Iris pigment epithelial cell (primary cell): ENCODE data around the gene CP.
A peak's percentile ranks its signal among the peaks of the same experiment; 100 is the strongest.
"Not testable (repeated sequence)": the region's sequence is repeated elsewhere in the genome, so short reads cannot be mapped to it uniquely, and the experiment has no call there.

ENCODE experiments used
- DNase-seq: peaks from one replicate; pipeline ENCODE4 v3.0.0-alpha.2; 2011; ENCODE audit warnings: low read depth

CP gene

DNA sequence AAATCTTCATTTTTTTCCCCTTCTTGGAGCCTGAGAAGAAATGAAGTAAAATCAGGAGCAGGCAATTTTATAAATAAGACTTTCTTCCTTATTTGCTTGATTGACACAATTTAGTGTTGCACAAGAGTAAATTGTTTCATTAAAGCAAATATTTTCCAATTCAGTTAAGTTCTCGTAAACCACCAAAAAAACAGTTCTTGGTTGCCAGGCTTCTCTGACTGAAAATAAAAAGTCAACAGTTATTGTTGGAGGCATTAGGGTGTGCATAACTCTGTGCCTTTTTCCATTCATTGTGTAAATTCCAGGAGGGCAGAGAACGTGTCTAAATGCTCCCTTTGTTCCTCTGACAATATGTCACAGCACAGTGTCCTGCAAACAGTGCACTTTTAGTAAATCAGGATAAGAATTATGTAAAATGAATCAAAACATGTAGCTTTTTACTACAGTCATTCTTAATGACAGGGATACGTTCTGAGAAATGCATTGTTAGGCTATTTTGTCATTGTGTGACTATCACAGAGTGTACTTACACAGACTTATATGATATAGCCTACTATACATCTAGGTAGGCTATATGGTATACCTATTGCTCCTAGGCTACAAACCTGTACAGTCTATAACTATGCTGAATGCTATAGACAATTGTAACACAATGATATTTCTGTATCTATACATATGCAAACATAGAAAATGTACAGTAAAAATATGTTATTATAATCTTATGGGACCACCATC is at the start of gene CP:
CP (minus strand) TSS at position 47 of the 735 bp plus-strand sequence; CDS start at position 10, 37 bp downstream.
- DNase-seq = no peak

DNA sequence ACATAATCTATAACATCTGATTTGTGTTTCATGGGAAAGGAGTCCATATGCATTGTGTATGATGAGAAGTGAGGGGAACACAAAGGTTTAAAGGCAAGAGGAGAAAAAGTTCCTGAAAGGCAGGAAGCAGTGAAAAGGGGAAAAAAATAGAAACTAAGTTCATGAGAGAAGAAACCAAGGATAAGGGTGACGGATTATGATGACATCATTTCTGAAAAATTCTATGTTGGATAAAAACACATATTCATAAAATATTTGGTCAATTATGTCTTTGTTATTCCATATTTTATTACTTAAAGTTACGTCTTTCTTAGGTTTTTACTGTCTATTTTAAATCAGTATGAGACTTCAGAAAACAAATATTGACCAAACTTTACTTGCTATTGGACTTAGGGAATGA is 48.6 kb upstream of the CP start:
- DNase-seq = peak; percentile 31

DNA sequence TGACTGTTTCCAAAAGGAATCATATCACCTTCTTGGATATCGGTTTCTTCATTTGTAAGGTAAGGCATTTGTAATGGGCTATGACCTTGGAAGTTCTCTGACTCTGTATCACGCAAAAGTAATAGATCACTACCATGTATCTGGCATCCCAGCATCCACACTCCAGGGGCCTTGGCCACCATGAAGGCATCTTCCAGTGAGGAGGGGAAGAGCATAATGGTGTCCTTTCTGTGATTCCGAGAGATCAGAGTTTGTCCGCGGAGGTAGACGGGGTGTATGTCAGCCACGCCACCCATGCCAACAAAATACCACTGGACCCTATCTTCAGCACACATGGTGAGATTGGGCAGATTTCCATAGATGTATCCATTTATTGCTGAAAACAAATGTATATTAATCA is 48.1 kb upstream of the CP start:
- no peak for DNase-seq

- DNase-seq = no peak
Observed at GRCh38 chr3:149267565-149267964, 45.9 kb upstream of the CP start.

GRCh38 chr3:149266736-149267135 is 45.1 kb upstream of the CP start:
- no peak for DNase-seq

DNA sequence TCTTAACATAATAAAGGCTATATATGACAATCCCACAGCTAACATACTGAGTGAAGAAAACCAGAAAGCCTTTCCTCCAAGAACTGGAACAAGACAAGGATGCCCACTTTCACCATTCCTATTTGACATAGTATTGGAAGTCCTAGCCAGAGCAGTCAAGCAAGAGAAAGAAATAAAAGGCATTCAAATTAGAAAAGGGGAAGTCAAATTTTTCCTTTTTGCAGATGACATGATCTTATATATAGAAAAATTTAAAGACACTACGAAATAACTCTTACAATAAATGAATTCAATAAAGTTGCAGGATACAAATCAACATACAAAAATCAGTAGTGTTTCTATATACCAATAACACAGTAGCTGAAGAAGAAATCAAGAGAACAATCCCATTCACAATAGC is 42.2 kb upstream of the CP start:
- DNase-seq = no peak

GRCh38 chr3:149258714-149259113 is 37.1 kb upstream of the CP start:
- DNase-seq = no peak

DNA sequence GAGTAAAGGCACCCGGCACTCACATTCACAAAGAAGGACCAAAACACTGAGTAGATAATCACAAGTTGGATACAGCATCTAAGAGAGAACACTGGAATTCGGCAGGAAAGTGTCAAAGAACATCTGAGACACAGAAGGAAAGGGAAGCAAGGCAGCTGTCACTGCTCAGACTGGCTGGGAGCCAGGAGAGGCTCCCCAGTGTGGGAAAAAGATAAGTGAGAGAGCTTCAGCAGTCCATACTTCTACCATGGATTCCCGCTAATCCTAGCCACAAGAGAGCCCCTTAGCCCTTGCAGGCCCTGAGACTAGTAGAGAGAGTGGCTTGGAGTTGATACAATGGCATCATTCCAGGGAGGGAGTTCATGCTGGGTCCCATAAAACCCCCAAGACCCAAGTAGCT is 36.7 kb upstream of the CP start:
- DNase-seq = peak; percentile 15

GRCh38 chr3:149252272-149252671 is 30.6 kb upstream of the CP start:
- no peak for DNase-seq

GRCh38 chr3:149251186-149251585 is 29.6 kb upstream of the CP start:
- DNase-seq = no peak

GRCh38 chr3:149247929-149248691 is 26.5 kb upstream of the CP start:
- peak; percentile 41 for DNase-seq

DNA sequence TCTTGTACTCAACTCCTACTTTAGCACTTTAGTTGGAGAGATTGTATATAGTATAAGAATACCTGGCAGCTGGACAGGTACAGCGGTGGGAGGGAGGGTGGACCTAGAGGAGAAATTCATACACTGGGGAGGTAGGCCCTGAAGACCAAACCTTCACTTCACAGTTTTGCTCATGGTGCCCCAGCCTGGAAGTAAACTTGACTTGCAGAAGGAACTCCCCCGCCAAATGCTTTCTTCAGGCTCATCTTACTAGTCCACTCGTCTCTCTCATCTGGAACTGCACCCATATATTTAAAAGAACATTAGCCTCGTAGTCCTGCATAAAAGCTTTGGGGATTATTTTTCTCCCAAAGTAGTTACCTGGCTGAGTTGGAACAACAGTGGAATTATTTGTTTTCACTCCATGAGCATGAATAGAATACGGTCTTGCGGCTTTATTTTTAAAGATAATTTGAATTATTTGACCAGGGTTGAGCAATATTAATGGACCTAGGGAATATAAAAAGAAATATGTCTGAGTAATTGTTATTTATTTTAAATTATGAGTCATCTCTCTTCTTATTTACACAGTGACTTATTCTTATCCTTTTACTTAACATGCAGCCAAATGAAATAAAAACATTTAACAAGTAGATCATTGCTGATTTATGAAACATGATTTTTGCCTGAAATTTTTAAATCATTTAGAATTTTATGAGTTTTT is 25.5 kb upstream of the CP start:
- peak; percentile 36 for DNase-seq

GRCh38 chr3:149245738-149246451 is 24.3 kb upstream of the CP start:
- DNase-seq = peak; percentile 61

DNA sequence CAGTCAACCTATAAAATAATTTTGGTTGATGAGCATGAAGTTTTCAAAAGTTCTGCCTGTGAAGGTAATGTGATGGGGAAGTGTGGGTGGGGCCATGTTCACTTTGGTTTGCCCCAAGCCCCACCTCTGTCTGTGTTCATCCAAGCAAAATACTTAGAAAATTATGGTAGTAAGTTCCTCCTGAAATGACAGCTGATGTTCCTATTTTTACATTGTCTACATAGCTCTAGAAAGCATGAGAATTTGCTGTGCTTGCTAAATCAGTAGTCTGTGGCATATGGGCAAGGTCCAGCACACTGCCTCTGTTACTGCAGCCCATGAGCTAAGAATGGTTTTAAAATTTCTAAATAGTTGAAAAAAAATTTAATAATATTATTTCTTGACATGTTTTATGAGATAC is 21.9 kb upstream of the CP start:
- no peak for DNase-seq

DNA sequence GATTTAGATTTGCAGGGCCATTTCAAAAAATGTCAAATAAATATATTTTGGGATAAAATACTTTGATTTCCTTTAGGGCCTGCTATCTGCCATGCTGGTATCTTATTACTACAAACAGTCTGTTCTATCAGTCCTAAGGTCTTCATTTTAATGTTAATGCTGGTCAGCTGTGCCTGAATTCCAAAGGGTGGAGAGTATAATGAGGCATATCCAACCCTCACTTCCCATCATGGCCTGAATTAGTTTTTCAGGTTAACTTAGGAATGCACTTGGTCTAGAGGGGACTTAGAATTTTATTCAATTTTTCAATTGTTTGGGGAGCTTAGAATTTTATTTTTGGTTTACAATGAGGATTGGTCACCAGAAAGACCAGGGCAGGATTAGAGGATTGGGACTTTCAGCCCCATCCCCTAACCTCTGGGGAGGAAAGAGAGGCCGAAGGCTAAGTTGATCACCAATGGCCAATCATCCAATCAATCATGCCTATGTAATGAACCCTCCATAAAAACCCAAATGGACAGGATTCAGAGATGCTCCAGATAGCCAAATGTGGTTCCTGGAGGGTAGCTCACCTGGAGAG is 17.8 kb upstream of the CP start:
- DNase-seq = no peak

DNA sequence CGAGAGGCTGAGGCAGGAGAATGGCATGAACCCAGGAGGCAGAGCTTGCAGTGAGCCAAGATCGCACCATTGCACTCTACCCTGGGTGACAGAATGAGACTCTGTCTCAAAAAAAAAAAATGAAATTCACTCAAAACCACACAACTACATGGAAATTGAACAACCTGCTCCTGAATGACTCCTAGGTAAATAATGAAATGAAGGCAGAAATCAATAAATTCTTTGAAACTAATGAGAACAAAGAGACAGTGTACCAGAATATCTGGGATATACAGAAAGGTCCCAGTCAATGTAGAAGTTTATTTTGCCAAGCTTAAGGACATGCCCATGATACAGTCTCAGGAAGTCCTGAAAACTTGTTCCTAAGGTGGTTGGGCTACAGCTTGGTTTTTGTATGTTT is 16.6 kb upstream of the CP start:
- not testable (repeated sequence) for DNase-seq

DNA sequence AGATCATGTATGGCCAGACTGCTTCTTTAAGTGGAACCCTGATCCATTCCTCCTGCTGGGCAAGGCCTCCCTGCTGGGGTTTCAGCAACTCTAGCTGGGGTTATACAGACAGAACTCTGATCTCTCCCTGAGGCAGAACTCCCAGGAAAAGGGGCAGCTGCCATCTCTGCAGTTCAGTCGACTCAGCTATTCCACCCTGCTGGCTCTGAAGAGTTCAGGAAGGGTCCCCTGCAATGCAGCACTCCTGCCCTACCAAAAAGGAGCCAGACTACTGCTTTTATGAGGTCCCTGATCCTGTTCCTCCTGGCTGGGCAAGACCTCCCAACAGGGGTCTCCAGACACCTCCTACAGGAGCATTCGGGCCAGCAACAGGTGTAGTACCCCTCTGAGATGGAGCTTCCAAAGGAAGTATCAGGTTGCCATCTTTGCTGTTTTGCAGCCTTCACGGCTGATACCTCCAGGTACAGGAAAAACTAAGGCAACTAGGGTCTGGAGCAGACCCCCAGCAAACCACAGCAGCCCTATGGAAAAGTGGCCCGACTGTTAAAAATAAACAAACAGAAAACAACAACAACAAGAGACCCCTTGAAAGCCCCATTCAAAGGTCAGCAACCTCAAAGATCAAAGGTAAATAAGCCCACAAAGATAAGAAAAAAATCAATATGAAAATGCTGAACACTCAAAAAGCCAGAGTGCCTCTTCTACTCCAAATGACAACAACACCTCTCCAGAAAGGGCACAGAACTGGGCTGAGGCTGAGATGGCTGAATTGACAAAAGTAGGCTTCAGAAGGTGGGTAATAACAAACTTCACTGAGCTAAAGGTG is 14.2 kb upstream of the CP start:
- no peak for DNase-seq

DNA sequence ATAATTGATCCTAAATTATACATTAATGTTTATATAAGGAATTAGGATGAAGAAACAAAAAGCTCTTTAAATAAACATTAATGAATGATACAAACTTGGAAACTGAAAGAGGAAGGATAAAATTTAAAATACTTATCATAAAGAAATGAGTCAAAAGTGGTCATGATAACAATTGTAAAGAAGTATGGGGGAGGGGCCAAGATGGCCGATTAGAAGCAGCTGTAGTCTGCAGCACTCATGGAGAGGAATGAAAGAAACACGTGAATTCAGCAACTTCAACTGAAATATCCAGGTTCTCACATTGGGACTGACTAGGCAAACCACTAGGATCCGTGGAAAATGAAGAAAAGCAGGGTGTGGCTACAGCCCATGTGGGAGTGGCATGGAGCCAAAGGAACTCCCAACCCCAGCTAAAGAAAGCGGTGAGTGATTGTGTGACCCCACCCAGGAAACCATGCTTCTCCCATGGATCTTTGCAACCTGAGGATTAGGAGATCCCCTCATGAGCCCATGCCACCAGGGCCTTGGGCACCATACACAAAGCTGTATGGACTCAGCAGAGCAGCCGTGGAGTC is 13.1 kb upstream of the CP start:
- no peak for DNase-seq

DNA sequence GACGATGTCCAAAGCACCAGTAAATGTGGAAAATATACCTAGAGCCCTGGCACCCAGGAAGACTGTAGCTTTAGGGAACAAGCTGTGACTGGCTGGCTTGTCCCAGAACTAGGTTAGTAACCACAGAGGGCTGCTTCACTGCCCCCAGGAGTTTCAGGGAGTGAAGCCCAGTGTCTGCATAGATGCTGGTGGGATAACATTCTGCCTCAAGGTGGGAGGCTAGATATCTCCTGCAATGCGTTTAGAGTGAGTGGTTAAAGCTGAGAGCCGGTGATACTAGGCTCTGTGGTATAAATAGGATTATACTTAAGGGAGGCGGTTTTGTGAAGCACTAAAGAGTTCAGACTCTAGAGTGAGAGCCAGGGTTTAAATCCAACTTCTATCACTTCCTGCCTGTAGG is 11.7 kb upstream of the CP start:
- DNase-seq = no peak

- no peak for DNase-seq
Observed at GRCh38 chr3:149231871-149232270, 10.2 kb upstream of the CP start.
